Neutrophil (primary cell): Measurements from ENCODE around the gene CCIN.

ENCODE experiments used
- H3K27ac ChIP-seq: fragments of 200-600 bp; sonication (generic); 2 replicates; pipeline ENCODE4 v1.5.1; 2016; ENCODE audit warnings: mild to moderate bottlenecking, moderate library complexity
- H3K27me3 ChIP-seq: fragments of 200-600 bp; sonication (generic); 2 replicates; pipeline ENCODE4 v1.6.0; 2016; ENCODE audit warnings: mild to moderate bottlenecking
- H3K36me3 ChIP-seq: fragments of 200-600 bp; sonication (generic); 2 replicates; pipeline ENCODE4 v1.5.1; 2017
- H3K4me1 ChIP-seq, 2 experiments: fragments of 200-600 bp in 1 of 2; sonication (generic) in 1 of 2; 1 replicate in 1 of 2; 2 replicates in 1 of 2; pipeline versions ENCODE4 v1.5.1 to v1.6.1; 2013 to 2016; ENCODE audit warnings: low read depth in 1 of 2, low read length in 1 of 2, mild to moderate bottlenecking in 1 of 2, moderate library complexity in 1 of 2; ENCODE audit not compliant: control insufficient read depth in 1 of 2, insufficient read depth in 1 of 2
- H3K4me3 ChIP-seq, 2 experiments: fragments of 200-600 bp in 1 of 2; sonication (generic) in 1 of 2; 1 replicate in 1 of 2; 2 replicates in 1 of 2; pipeline ENCODE4 v1.5.1; 2013 to 2016; ENCODE audit warnings: low read depth in 1 of 2, low read length in 1 of 2, mild to moderate bottlenecking in 1 of 2, moderate library complexity in 1 of 2
- H3K9me3 ChIP-seq: fragments of 200-600 bp; sonication (generic); 2 replicates; pipeline ENCODE4 v1.5.1; 2016
- TF ChIP-seq, protein P1 (sequence below): fragments of 200-600 bp; sonication (generic); IDR thresholded peaks from 2 replicates; pipeline ENCODE4 v1.5.1; 2016; ENCODE audit warnings: antibody characterized with exemption

CCIN gene

DNA sequence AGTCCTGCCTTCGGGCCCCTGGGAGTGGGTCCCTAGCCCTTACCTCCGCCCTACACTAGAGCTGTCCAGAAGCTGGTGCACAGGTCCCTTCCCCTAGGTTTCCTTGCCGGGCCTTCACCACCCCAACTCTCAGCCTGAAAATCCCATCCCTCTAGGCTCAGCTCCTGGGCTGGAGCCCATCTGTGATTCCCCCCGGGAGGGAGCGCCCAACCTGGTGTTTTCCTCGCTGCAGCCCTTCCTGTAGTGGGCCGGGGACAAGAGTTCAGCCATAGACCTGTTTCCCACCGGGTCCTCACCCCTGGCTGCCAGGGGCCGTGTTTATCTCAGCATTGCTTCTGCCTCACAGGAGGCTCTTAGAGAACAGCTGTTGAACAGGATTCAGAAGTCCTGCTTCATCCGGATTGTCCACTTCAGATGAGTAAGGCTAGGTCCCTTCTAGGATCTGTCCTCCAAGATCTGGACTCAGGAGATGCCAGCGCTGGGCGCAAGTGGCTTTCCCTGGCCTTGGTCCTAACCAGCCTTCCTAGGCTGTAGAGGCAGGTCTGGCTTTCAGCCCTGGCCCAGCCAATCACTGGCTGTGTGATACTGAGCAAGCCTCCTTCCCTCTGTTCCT is 31.7 kb upstream of the CCIN start:
- H3K4me3 ChIP-seq: peak overlapping the region; percentile 85 to 99
- peaks cover 63 to 64% of the 10 kb centered on the region in 2 experiments for H3K4me1 ChIP-seq
- TF ChIP-seq, protein P1, sequence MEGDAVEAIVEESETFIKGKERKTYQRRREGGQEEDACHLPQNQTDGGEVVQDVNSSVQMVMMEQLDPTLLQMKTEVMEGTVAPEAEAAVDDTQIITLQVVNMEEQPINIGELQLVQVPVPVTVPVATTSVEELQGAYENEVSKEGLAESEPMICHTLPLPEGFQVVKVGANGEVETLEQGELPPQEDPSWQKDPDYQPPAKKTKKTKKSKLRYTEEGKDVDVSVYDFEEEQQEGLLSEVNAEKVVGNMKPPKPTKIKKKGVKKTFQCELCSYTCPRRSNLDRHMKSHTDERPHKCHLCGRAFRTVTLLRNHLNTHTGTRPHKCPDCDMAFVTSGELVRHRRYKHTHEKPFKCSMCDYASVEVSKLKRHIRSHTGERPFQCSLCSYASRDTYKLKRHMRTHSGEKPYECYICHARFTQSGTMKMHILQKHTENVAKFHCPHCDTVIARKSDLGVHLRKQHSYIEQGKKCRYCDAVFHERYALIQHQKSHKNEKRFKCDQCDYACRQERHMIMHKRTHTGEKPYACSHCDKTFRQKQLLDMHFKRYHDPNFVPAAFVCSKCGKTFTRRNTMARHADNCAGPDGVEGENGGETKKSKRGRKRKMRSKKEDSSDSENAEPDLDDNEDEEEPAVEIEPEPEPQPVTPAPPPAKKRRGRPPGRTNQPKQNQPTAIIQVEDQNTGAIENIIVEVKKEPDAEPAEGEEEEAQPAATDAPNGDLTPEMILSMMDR: no peak
- H3K27ac ChIP-seq: peak overlapping the region; percentile 100
- no peaks in the 10 kb centered on the region for H3K27me3 ChIP-seq
- no peaks in the 10 kb centered on the region for H3K9me3 ChIP-seq
- H3K36me3 ChIP-seq: peaks cover 6% of the 10 kb centered on the region

DNA sequence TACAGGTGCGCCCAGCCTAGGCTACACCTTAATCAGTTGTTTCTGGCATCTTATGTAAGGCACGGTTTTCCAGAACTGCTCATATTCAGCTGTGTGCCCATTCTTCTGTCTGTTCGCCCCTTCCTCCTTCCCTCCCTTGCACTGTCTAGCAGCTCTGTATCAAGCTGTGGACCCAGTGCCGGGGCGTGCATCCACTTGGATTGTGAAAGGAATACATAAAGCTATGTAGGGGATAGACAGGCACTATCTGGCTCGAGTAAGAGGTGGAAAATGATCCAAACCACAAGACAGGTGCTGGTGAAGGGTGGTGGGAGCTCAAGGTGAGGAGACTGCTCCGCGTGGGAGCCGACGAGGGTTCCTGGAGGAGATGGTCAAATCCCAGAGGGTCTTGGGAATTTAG is 30.7 kb upstream of the CCIN start:
- Histone ChIP-seq H3K9me3 (no peaks in the 10 kb centered on the region), H3K4me3 (peak overlapping the region; percentile 85 to 99), H3K27ac (peak overlapping the region; percentile 100), H3K4me1 (peaks cover 73 to 74% of the 10 kb centered on the region in 2 experiments), H3K27me3 (no peaks in the 10 kb centered on the region), H3K36me3 (peaks cover 6% of the 10 kb centered on the region)
- TF ChIP-seq, protein P1: no peak

DNA sequence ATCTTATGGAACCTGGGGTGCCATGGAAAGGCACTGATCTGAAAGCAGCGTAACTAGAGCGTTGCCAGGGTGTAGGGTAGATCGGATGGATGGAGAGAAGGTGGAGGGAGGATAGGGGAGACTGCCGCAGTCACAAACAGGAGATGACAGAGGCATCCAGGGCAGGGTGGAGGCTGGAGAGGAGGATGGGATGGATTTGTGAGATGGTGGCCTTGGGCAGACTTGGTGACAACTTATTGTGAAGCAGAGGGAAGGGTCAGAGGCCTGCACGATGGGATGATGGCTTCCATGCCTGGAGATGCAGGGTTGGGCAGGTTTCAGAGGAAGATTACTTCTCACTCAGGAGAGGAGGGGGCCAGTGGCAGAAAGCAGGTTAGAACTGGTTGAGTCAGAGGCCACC is 30.3 kb upstream of the CCIN start:
- Histone ChIP-seq H3K4me1 (peaks cover 77 to 79% of the 10 kb centered on the region in 2 experiments), H3K36me3 (peaks cover 8% of the 10 kb centered on the region), H3K27me3 (no peaks in the 10 kb centered on the region), H3K9me3 (no peaks in the 10 kb centered on the region), H3K4me3 (peak overlapping the region; percentile 85 to 99), H3K27ac (peak overlapping the region; percentile 100)
- TF ChIP-seq, protein P1: no peak

DNA sequence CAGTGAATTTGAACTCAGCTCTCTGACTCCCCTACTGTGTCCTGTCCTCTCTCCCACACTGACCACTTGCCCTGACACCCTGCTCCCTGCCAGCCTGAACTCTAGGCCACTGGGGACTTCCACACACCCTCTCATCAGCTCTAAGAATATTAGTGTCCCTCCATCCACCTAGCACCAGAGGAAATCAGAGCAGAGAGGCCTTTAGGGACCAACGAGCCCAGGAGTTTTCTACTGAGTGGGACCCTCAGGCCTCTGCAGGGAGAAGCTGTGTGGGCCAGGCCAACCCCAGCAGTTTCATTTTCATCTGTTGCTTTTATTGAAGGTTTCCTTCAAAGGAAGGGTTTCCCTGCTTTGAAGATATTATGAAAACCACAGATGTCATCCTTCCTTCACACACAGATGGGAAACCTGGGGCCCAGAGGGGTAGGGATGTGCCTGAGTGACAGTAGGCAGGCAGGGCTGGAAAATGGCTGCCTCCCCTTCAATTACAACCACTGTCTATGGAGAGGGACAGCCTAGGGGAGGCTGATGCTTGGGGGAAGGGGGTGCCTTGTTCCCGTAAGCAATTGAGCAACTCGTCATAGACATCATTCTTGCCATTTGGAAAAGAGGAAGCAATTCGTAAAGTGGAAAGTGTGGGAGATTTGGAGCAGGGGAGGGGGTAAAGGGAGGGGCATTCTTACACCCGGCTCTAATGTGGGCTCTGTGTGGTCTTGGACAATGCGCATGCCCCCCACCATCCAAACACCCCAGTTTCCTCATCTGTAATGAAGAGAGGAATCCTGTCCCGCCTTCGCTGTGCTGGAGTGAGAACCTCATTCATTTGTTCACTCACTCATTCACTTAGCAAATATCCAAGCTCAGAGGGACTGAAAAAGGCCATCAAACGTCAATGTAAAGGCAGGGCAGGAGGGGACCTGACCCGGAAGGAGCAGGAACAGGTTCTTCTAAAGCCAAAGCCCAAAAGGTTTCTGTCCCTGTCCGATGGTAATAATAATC is 28.8 kb upstream of the CCIN start:
- Histone ChIP-seq H3K36me3 (peaks cover 10% of the 10 kb centered on the region), H3K27me3 (no peaks in the 10 kb centered on the region), H3K27ac (peak overlapping the region; percentile 100), H3K4me3 (peak overlapping the region; percentile 85 to 99), H3K9me3 (no peaks in the 10 kb centered on the region), H3K4me1 (peaks cover 90 to 93% of the 10 kb centered on the region in 2 experiments)
- TF ChIP-seq, protein P1: no peak

DNA sequence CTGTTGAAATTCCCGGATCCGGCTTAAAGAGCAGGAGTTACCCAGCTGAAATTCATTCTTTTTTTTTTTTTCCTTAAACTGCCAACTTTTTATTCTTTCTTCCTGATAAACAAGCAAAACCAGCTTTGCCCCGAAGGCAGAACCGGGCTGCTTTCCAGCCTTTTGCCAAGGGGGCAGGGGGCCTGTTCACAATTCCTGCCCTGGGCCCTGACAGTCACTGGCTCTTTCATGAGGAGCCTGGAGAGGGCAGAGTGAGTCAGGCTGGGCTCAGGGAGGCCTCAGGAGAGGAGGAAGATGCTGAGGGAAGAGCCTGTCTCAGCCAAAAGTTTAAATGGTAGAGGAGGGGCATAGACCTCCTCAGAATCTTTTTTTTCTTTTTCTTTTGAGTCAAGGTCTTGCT is 27.9 kb upstream of the CCIN start:
- Histone ChIP-seq H3K4me3 (peak overlapping the region; percentile 85 to 99), H3K27me3 (no peaks in the 10 kb centered on the region), H3K9me3 (no peaks in the 10 kb centered on the region), H3K36me3 (peaks cover 13% of the 10 kb centered on the region), H3K4me1 (peaks cover 90 to 94% of the 10 kb centered on the region in 2 experiments), H3K27ac (peak overlapping the region; percentile 100)
- TF ChIP-seq, protein P1: no peak
